ENCODE measurements around the gene HCAR1.
"Not testable (repeated sequence)": the region's sequence is repeated elsewhere in the genome, so short reads cannot be mapped to it uniquely, and the experiment has no call there.

The HCAR1 gene

GRCh38 chr12:122730215-122731014, at the start of gene HCAR1:
Gene HCAR1, minus strand, starts transcription at chr12:122730844. Its CDS starts 505 bp downstream, at chr12:122730339.
- DNase-seq, result peak; percentile 37

GRCh38 chr12:122757568-122757967, 26.9 kb upstream of the HCAR1 start:
- no peak for DNase-seq

GRCh38 chr12:122754790-122755189, 24.1 kb upstream of the HCAR1 start:
- DNase-seq, result no peak

GRCh38 chr12:122753319-122753650, 22.6 kb upstream of the HCAR1 start:
- no peak for DNase-seq

GRCh38 chr12:122752464-122753318, 22.0 kb upstream of the HCAR1 start, which contains the start of gene DENR:
Gene DENR, plus strand, starts transcription at chr12:122752824. Its CDS starts 878 bp downstream, at chr12:122753702.
- peak; percentile 92 for DNase-seq

GRCh38 chr12:122750781-122751515, 20.3 kb upstream of the HCAR1 start:
- DNase-seq, result not testable (repeated sequence)

GRCh38 chr12:122749569-122750332, 19.1 kb upstream of the HCAR1 start:
- DNase-seq, result no peak

GRCh38 chr12:122747224-122748135, 16.8 kb upstream of the HCAR1 start:
- DNase-seq, result peak; percentile 19

- peak; percentile 38 for DNase-seq
Measured at GRCh38 chr12:122743895-122744525, 13.4 kb upstream of the HCAR1 start.

- DNase-seq, result no peak
Measured at GRCh38 chr12:122740351-122740750, 9.7 kb upstream of the HCAR1 start.

- no peak for DNase-seq
Measured at GRCh38 chr12:122738571-122738970, 7.9 kb upstream of the HCAR1 start.

- no peak for DNase-seq
Measured at GRCh38 chr12:122732611-122733010, 2.0 kb upstream of the HCAR1 start.

GRCh38 chr12:122732170-122732569, 1.5 kb upstream of the HCAR1 start:
- DNase-seq, result peak; percentile 8

GRCh38 chr12:122729583-122730214, 945 bp downstream of the HCAR1 start:
- no peak for DNase-seq

- peak; percentile 58 for DNase-seq
Measured at GRCh38 chr12:122726080-122726558, 4.5 kb downstream of the HCAR1 start.

GRCh38 chr12:122725452-122726079, 5.1 kb downstream of the HCAR1 start:
- DNase-seq, result no peak

- DNase-seq, result no peak
Measured at GRCh38 chr12:122724641-122725243, 5.9 kb downstream of the HCAR1 start.

GRCh38 chr12:122722387-122722786, 8.3 kb downstream of the HCAR1 start:
- peak; percentile 70 for DNase-seq

GRCh38 chr12:122721057-122721545, 9.5 kb downstream of the HCAR1 start:
- no peak for DNase-seq

All from MV-4-11 (cell line).